GM10266 (cell line): ENCODE measurements around the gene HTR3C.

ENCODE experiments used
- DNase-seq: peaks from one replicate; pipeline ENCODE4 v3.0.0; 2012; ENCODE audit errors: extremely low spot score
- TF ChIP-seq, protein P1 (sequence below): IDR thresholded peaks from 2 replicates; pipeline ENCODE4 v1.5.1; 2012; ENCODE audit warnings: mild to moderate bottlenecking, low read depth; ENCODE audit not compliant: control insufficient read depth, insufficient read depth; ENCODE audit errors: missing control alignments

HTR3C gene

DNA sequence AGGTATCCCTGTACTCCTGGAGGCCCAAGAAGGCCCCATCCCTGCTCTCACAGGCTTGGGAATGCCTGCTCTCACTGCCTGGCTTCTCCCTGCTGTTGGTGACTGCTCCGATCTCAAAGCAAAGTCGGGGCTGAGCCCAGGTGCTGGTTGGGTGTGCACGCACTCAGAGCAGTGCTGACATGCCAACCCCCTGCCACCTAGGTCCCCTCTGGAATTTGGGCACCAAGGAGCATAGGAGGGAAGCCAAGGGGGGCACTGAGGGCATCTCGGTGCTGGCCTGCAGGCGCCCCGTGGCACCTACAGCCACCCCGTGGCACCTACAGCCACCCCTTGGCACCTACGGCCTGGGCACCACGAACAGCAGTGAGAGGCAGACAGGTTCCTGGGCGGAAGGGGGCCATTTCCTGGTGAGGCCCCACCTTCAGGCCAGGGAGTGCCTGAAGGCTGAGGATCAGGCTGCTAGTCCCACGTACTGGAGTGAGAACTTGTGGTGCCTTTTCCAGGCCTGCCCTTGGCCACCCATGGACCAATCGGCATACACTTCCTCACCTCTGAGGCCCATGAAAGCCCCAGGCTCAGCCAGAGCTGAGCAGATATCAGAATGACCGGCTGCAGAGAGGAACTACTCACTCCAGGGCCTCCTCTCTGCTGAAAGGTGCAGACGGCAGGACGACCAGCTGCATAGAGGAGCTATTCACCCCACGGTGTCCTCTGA, 28.4 kb downstream of the HTR3C start:
- TF ChIP-seq, protein P1, sequence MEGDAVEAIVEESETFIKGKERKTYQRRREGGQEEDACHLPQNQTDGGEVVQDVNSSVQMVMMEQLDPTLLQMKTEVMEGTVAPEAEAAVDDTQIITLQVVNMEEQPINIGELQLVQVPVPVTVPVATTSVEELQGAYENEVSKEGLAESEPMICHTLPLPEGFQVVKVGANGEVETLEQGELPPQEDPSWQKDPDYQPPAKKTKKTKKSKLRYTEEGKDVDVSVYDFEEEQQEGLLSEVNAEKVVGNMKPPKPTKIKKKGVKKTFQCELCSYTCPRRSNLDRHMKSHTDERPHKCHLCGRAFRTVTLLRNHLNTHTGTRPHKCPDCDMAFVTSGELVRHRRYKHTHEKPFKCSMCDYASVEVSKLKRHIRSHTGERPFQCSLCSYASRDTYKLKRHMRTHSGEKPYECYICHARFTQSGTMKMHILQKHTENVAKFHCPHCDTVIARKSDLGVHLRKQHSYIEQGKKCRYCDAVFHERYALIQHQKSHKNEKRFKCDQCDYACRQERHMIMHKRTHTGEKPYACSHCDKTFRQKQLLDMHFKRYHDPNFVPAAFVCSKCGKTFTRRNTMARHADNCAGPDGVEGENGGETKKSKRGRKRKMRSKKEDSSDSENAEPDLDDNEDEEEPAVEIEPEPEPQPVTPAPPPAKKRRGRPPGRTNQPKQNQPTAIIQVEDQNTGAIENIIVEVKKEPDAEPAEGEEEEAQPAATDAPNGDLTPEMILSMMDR = no peak

DNA sequence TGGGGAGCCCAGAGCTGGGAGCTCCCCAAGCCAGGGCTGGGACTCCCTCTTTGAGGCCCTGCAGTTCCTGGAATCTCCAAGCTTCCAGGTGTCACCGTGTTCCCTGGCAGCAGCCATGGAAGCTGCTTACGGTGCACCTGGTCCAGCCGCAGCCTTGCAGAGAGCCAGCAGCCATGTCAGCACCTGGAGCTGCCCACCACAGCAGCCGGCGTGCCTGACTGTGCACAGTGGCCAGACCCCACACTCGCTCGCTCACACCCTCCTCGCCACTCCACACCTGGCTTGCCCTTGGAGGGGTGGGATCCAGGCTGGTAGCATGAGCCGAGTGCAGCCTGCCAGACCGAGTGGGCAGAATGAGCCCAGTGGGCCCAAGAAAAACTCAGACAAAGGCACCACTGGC, 29.2 kb downstream of the HTR3C start:
- DNase-seq = no peak
- TF ChIP-seq, protein P1 = no peak

More for the DNA sequence above, 28.4 kb downstream of the HTR3C start:
- DNase-seq = no peak

DNA sequence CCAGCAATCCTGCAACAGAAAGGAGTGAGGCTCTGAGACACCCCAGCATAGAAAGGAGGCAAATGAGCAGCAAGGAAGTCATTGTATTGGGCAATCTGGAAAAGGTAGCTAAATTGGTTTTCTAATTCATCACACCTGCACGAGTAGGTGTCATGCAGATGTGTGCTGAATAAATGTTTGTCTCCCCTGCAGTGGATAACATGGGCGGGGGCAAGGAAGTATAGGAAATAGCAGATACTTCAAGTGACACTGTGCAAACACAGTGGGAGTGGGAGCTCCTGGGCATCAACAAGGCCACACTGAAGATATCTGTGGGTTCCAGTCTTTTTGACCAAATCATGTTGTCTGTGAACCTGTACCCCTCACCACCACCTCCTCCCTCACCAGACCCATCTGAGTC, 29.6 kb downstream of the HTR3C start:
- TF ChIP-seq, protein P1 = no peak
- DNase-seq = no peak

DNA sequence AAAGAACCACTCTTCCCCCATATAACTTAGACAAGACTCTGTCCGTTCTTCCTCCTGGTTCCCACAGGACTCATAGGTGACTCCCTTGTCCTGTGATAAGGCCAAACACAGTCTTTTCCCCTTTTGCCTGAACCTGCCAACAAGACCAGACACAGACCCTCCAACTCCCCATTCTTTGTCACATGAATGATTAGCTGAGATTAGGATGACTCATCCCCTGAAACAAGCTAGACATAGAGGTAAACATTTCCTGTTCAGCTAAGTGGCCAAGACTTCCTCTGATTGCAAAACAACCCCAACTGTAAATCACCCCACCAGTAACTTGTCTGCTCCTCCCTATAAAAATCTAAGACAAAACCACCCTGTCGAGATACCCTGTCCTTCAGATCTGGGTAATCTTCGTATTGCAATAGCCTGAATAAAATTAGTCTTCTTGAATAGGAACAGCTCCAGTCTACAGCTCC, 32.6 kb downstream of the HTR3C start:
- no peak for DNase-seq
- TF ChIP-seq, protein P1 = no peak

DNA sequence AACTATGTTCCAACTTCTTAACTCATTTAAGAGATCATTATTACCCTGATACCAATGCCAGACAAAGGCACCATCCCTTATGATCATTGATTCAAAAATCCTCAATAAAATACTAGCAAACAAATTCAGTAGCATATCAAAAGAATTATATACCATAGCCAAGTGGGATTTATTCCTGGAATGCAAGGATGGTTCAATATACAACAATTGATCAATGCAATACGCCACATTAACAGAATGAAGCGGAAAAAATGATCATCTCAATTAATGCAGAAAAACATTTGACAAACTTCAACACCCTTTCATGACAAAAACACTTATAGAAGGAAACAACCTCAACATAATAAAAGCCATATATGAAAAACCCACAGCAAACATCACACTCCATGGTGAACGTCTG, 39.4 kb downstream of the HTR3C start:
- TF ChIP-seq, protein P1 = no peak
- DNase-seq = no peak

DNA sequence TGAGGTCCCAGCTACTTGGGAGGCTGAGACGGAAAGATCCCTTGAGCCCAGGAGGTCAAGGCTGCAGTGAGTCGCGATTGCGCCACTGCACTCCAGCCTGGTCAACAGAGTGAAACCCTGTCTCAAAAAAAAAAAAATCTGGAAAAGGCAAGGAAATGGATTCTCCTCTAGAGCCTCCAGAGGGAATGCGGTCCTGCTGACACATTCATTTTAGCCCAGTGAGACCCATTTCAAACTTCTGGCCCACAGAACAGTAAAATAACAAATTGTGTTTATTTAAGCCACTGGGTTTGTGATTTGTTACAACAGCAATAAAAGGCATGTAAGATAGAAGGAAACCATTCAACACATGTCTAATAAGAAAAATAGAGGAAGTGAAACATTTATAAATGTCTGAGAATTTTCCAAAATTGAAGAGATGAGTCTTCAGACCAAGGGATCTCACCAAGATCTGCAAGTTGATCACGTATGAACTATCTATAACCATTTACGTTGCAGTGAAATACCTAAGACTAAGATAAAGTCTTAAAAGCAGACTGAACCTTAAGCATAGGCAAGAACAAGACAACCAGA, 44.0 kb downstream of the HTR3C start, which contains the start of gene HTR3E:
Gene HTR3E, plus strand, starts transcription at position 254 of the 573 bp plus-strand sequence. CDS start 466 bp downstream, outside the sequence.
- TF ChIP-seq, protein P1 = no peak
- DNase-seq = no peak

DNA sequence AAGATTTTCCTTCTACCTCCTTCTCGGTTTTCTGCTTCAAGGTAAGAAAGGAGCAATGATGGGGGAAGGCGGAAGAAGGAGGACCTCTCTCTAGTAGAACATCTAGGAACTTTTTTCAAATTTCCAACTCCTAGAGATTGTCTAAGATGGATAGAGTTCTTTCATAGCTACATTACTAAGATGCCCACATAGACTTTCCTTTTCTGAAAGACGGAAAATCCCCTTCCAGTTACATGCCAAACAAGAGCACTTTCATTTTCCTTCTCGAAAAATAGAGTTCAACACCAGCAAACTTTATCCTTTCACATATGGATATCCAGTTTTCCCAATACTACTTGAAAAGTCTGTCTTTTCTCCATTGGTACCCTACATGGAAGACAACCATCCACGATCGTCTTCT, 44.7 kb downstream of the HTR3C start:
- TF ChIP-seq, protein P1 = no peak
- DNase-seq = no peak
